HG02623 (cell line): ENCODE results near the gene KCNG1.

Experiments
- ATAC-seq: cut with Tn5 transposase; IDR thresholded peaks from one replicate; pipeline ENCODE4 v1.9.1; 2021; ENCODE audit warnings: moderate library complexity; ENCODE audit not compliant: unreplicated experiment

KCNG1 gene

GRCh38 chr20:51013577-51014330 is 9.2 kb downstream of the KCNG1 start:
- ATAC-seq = no peak

DNA sequence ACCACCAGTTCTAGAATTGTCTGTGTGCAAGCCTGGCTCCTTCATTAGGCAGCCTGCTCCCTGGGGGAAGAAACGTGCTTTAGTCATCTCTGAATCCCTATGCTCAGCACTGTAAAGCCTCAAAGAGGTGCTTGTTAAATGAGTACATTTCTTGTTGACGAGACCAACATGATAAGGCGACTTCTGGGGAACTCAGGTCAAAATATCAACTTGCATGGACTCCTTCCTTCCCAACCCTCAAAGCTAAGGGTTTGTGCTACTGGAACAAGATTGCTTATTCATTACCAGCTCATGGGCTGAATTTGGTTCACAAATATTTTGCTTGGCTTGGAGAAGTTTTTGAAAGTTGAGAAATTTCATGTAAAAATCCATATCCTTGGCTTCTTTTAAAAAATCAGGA is 10.6 kb downstream of the KCNG1 start:
- no peak for ATAC-seq

- no peak for ATAC-seq
Observed at GRCh38 chr20:51011479-51011878, 11.4 kb downstream of the KCNG1 start.

DNA sequence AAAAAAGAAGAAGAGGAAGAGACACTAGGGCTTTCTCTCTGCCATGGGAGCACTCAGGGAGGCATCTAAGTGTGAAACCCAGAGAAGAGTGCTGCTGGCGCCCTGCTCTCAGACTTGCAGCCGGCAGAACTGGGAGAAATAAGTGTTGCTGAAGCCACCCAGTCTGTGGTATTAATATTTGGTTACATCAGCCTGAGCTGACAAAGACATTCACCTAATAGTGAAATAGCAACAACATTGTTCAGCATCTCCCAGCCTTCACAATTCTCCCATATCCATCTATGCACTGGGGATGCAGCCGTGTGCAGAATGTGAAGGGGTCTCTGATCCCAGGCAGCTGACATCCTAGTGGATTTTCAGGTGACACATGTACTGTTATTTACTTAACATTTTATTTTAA is 12.0 kb downstream of the KCNG1 start:
- ATAC-seq = no peak

- ATAC-seq = no peak
Observed at GRCh38 chr20:51010043-51010365, 12.9 kb downstream of the KCNG1 start.

DNA sequence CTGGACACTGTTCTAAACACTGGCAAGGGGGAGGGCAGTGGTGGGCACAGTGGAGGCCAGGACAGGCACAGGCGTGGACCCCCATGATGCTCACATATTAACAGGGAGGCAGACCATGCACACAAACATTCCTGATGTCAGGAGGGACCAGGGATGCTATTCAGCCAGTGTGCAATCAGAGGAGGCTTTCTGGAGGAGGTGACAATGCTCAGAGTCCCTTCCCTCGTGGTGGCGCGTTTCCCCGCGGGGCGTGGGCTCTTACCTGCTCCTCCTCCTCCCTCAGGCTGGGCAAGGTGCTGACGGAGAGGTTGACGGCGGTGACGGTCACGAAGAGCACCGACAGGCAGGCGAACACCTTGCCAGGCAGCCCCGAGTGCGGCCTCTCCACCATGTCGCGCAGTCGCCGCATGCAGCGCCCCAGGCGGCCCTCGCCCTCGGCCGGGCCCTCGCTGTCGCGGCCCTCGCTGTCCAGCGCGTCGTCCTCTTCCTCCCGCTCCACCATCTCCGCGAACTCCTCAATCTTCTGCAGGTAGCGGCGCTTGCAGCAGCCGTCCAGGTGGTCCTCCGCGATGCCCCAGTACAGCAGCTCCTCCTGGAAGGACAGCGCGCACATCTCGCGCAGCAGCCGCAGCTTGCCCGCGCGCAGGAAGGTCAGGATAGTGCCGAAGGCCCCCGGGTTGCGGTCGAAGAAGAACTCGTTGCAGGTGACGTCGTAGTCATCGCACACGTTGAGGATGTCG is 13.4 kb downstream of the KCNG1 start:
- ATAC-seq = no peak

DNA sequence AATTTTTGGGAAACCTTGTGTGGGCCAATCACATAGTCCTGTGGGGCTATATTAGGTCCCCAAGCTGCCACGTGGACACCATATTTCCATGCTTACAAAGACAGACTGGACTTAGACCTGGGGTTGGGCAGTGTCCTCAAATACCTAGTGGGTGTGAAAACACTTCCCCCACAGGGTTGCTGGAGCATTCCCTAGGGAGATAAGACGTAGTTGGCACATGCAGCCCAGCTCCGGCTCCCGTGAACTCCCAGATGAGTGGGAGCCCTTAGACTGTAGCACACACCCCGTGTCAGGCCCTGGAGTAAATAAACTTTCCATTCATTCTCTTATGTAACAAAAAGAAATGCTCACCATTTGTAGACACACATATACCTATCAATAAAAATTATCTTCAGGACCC is 14.2 kb downstream of the KCNG1 start:
- ATAC-seq = no peak

DNA sequence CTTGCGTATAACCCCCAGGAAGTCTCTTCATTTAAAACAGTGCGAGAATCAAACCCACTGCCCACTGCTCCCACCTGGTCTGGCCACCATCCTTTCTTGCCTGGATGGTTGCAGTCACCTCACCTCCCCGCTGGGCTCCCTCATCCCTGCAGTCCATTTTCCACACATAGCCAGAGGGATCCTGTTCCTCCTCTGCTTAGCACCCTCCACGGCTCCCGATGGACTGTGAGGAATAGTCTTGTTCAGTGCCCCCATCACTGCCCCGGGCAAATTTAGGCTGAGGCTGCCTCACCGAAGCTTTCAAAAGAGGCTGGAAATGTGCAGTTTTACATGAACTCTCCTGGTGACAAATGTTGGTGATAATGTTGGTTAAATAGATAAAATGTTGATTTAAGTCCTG is 17.7 kb downstream of the KCNG1 start:
- no peak for ATAC-seq

DNA sequence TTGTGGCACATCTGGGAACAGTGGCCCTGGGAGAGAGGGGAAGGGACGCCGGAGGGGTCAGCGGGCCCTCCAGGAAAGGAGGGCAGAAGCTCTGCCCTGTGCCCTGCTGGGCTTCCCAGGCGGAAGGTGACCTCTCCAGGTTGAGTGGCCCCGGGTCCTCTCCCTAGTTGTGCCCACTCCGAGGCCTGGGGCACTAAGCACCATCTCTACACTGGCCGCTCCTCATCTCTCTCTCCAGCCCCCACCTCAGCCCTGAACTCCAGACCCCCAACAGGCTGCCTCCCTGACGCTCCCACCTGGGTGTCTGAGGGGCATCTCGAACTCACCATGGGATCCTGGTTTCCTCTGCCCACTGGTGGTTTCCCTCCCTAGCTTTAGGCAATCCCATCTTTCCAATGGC is 18.1 kb downstream of the KCNG1 start:
- ATAC-seq = no peak

- ATAC-seq = no peak
Observed at GRCh38 chr20:51004305-51004727, 18.6 kb downstream of the KCNG1 start.

DNA sequence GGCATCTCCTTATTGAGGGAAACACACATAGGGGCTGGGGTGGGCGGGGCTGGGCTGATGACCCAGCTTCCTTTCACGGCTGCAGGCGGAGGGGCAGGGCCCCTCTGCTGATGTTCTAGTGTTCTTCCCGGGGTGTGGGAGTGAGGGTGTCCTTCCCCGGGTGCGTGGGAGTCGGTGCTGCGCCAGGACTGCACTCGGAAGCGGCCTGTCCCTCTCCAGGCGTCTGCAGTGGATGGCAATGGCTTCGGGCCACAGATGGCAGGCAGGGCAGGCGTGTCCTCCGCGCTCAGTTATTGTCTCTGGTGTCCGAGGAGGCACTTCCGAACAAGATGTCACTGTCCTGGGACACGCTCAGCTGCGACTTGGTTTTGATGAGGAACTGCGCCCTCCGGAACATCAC is 19.2 kb downstream of the KCNG1 start:
- no peak for ATAC-seq

DNA sequence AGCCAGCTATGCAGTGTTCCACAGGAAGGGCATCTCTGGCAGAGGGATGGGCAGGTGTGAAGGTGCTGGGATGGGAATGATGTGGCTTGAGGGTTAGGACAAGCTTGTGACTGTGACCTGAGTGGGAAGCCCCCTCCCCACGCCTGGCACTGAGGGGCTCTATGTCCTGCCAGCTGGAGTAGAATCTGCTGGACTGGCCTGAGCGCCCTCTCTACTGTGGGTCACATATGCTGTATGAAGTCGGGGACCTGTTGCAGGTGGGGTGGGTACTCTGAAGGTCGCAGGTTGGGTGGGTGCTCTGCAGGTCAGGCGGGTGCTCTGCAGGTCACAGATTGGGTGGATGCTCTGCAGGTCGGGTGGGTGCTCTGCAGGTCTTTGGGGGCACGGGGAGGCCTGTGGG is 20.3 kb downstream of the KCNG1 start:
- no peak for ATAC-seq

- no peak for ATAC-seq
Observed at GRCh38 chr20:51001430-51002265, 21.3 kb downstream of the KCNG1 start.

DNA sequence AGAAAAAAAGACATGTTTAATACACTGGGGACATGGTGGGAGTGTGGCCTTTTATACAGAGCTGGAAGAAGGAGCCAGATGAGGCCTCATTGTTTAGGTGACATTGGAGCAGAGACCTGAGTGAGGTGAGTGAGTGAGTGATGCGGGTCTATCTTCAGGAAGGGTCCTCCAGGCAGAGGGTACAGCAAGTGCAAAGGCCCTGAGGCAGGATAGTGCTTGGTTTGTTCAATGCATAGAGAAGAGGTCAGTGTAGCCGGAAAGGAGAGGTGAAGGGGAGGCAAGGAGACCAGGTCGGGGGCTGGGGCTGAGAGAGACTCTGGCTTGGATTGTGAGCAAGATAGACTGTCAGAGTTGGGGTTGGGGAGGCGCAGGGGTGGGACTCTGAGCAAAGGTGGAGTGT is 23.6 kb downstream of the KCNG1 start:
- ATAC-seq = no peak

- ATAC-seq = no peak
Observed at GRCh38 chr20:50996901-50997865, 25.7 kb downstream of the KCNG1 start.

DNA sequence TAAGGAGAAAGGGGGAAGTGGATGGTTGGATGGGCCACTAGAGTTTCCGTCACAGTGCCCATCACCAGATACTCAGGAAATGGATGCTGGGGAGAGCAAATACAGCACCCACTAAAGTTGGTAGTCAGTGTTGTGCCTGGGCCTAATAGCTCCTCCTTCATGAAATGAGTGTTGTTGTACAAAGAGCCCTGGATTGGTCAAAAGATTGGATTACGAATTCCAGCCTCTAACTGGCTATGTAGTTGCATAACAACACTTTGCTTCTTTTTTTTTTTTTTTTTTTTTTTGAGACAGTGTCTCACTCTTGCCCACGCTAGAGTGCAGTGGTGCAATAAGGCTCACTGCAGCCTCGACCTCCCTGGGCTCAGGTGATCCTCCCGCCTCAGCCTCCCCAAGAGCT is 27.4 kb downstream of the KCNG1 start:
- ATAC-seq = no peak

DNA sequence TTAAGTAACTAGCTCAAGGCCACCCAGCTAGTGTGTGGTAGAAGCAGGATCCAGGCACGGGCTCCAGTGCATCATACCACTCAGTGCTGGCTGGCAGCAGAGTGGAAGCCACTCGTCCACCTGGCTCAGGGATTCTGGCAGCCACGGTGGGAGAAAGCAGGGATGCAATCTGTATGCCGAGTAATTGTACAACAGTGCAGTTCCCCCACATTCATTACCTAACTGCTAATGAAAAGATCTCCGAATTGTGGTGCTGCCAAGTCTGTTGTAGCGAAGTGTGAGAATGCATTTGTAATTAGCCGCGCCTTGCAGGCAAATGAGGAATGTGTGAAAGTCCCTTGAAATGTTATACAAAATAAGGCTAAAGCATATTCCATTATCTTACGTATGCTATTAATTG is 29.0 kb downstream of the KCNG1 start:
- ATAC-seq = no peak

DNA sequence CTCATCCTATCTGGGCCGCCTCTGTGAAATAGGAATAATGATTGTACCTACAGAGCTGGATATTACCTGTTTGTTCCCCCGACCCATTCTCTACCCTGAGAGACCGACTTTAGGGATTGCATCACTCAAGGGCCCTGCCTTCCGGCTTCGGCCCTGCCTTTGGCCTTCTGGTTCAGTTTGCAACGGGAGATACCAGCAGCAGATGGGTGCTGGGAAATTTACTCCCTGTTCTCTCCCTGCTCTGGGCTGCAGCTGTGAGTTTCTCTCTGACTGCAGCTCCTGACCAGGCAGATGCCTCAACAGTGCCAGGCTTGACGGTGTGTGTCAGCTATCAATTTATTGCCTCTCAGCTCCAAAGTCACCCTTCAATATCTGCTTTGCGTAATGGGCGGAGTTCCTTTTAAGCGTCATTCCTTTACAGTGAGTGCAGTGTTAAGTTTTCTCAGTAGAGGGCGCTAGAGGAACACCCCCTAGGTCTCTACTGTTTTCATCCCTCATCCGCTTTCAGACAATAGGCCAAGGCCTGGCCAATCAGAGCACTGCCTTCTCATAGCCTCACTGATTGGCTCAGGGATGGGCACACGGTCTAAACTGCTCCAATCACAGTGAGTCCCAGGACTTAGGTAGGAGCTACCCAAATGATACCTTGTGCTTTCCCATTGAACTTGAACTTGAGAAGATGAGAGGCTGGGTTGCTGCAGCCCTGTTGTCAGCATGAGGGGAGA is 30.0 kb downstream of the KCNG1 start:
- no peak for ATAC-seq

GRCh38 chr20:50992336-50992732 is 30.6 kb downstream of the KCNG1 start:
- no peak for ATAC-seq

DNA sequence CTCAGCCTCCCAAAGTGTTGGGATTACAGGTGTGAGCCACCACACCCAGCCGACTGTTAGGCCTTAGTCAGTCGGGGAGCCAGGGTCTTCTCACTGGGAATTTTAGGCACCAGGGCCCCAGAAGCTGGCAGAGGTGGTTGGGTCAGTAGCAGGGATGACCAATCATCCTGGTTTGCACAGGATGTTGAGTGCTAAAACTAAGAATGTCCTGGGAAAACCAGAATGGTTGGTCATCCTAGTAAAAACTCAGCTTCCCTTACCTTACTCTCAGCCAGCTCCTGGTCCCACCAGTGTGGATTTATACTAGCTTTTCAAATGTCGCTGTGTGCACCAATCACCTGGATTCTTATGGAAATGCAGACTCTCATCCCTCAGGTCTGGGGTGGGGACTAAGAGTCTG is 31.8 kb downstream of the KCNG1 start:
- no peak for ATAC-seq
